D341Med (cell line): ENCODE data around the gene ZNF277.

ENCODE experiments used
- DNase-seq: peaks from one replicate; pipeline ENCODE4 v3.0.0; 2012; ENCODE audit warnings: low spot score

The ZNF277 gene

DNA sequence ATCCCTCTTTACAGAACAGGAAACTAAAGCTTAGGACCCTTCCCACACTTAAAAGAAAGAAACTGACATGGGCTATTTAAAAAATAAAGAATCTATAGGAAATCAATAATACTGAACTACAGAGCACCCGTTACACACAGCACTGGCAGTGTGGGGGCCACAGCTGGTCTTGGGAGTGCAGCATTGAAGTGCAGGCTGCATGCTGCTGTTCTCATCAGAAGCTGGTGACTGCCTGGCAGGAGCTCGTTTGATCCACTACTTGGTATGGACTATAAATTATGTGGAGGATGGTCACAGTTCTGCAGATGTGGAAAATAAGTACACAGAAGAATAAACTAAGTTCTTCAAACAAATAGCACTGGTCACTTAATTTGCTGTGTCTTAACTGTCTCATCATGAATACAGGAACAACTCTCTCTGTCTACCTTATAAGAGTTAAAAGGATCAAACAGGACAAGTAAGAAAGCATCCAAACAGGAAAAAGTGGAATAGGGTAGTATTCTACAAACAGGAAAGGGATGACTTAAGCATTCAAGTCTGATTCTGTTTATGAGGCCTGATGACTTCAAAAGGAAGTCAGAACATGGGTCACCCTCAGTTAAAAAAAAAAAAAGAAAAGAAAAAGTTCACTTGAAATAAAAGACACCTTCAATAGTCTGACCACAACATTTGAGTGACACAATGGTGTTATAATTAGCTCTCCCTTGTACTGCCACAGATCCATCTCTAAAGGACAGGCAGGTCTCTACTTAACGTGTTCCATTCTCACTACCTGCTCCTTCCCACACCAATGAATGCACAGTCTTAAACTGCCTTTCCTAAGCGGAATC, 21.3 kb upstream of the ZNF277 start:
- no peak for DNase-seq

DNA sequence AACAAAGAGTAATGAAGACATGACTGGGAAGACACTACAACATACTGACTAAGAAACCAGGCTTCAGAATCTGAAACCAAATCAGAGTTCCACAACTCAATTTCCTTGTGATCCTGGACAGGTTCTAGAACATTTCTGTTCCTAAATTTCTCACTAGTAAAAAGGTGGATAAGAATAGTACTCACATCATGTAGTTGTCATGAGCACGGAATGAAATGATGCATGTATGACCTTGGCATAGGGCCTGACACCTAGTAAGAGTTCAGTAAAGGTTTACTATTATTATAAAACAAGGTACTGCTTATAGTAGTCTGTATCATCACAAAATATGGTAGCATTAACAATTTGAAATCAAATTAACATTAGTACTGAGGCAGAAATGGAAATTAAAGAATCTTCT, 20.2 kb upstream of the ZNF277 start:
- no peak for DNase-seq

DNA sequence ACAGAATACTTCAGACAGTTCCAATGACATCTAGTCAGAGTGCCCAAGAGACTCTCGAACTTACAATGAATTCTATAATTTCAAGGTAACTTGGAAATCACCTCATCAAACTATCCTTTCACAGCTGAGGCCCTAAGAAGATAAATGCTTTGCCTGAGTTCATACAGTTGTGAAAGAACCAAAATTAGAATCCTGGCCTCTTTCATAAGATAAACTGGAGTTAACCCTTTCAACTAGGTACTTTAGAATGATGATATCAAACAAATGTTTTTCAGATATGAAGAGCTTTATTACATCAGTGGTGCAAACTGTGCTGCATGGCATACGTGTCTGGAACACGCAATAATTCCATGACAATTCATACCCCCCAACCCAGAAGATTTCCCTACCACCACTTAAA, 18.2 kb upstream of the ZNF277 start:
- DNase-seq = no peak

DNA sequence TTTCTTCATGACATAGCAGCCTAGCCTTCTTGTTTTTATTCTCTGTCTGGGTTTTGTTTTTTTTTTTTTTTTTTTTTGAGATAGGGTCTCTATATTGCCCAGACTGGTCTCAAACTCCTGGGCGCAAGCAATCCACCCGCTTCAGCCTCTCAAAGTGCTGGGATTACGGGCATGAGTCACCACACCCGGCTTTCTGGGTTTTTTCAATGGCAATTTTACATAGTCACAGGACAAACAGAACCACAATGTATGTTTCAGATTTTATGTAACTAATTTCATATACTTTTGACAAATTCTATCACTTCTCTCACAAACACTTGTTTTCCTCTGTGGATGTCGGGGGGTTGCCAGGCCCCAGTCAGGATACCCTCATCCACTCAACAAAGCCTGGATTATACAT, 16.8 kb upstream of the ZNF277 start:
- no peak for DNase-seq

DNA sequence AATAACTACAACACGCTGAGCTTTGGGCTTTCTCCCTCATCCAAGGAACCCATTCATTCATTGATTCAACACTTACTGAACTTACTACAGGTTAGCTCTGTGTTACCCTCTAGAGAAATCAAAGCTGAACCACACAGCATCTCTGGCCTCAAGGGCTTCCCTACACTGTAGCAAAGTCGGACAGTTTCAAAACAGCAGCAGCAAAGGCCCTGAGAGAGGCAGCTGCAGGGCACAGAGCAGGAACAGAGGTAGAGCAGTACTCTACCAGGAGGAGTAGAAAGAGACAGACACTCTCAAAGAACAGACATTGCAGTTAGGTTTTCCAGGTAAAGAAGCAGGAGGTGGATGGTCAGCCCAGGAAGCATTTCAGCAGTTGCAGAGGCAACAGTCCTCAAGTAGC, 16.4 kb upstream of the ZNF277 start:
- DNase-seq = no peak

DNA sequence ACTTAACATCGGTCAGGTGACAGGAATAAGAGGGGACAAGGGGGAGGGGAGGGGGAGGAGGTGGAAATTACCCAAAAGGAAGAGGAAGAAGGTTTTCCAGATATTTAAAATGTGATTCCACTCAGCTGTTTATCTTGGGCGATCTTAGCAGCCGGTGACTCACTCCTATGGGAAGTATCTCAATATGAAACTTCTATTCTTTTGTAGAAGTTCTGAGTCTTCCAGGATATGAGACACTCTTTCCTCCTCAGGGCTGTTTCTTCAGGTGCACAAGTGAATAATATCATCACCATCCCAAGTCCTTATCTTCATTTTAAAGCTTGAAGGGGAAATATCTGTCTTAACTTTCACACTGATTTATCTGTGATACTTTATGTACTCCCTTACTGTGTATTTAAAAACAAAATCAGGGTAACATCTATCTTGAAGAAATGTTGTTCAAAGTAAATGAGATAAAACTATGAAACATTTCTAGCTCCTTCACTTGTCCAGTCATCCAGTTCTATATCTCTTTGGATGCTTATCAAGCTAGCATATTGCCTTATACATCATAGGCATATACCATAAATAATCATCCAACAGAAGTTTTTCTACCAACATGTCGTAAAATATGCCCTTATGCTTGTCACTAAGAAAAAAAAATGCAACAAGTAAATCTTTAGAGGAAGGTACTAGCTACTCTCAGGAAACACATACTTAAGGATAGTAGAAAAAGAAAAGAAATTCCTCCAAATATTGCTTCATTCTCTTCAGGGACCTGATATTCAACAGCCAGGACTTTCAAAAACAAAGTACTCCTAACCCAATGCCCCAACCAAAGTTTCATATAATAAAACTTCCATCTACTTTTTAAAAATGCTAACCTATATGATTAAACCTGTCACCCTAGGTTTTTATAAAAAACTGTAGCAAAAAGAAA, 14.0 kb upstream of the ZNF277 start:
- DNase-seq = no peak

DNA sequence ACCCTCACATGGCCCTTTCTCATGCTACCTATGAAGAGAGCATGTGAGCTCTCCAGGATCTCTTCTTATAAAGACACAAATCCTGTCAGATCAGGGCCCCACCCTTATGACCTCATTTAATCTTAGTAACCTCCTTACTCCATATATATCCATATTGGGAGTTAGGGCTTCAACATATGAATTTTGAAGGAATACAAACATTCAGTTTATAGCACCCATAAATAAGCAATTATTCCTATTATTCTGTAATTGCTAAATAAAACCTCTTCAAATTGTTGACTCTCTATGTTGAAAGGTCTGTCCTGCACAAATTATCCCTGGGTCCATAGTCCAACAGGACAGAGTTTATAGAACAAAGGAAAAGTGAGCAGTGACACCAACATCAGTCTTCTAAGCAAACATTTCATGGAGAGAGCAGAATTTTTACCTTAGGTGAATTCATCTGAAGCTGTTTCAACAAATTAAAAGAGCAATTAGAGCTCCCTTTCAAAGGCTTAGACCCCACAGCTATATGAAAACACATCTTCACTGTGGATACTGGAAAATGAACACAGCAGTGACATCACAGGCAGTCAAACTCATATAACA, 12.5 kb upstream of the ZNF277 start:
- DNase-seq = no peak

DNA sequence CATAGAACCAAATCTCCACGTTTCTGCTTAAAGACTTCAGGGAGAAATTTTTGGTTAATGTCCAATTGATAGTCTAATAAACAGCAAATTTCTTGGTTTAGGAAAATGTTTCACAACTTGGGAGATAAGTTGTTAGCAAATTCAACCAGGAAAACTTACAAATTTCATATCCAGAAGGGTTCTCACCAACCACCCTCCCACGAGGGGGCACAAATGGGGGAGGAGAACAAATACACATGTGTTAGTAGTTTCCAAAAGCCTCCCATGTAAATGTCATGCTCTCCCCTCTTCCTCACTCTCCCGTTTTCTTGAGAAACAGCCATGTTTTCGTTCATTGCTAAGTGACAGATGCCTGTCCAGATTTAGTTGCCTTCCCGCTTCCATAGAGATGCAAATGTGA, 10.8 kb upstream of the ZNF277 start:
- no peak for DNase-seq

DNA sequence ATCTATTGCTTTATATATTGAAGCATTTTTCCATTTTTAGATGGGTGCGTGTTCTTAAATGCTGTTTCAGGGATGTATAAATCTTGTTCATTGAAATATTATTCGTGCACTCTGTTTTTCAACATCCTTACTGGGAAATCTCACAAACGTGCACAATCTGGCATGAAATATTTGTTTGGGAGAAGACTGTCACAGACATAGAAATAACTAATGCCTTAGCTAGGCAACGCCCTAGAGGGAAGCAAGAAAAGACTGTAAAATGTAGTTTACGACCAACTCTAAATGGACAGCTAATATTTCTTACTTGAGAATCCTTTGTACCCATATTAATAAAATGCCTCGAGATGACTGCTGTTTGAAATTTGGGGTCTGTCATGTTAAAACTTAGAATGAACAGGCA, 9.2 kb upstream of the ZNF277 start:
- no peak for DNase-seq

DNA sequence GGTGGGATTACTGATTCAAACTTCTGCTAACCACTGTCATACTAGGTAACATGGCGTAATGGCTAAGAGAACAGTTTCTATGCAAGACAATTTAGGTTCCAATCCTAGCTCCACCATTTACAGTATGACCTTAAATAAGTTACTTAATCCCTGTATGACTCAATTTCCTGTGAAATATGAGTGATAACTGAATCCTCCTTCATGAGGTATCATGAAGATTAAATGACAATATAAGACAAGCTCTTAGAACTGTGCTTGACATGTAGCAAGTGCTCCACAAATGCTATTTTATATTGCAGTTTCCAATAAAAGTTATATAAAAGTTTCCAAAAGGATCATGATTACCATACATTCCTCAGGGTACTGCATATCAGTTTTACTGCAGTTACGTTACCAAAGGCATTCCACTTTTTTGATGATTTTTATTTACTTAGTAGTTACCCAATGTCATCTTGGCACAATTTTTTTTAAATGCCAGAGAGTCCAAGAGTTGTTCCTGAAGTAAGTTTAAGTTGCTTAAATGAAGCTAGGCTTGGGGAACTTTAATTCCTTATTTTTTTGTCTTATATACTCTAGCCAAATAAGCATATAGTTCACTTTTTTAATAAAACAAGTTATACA, 7.3 kb upstream of the ZNF277 start:
- no peak for DNase-seq

DNA sequence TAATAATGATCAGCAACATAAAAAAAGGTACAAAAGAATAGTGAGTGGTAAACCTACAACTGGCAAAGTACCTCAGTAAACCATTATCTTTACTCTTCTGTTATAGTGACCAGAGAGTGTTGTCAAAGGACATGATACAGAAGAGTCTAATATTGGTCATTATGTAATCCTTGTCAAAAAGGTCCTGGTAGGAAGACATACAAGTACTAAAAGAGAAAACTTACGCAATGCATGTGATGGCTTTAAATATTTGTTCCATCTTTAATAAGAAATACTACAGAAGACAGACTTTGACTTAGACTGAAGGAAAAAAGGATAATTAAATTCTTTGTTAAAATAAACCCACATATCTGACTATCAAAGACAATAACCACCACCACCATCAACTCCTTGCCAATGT, 6.8 kb upstream of the ZNF277 start:
- DNase-seq = no peak

DNA sequence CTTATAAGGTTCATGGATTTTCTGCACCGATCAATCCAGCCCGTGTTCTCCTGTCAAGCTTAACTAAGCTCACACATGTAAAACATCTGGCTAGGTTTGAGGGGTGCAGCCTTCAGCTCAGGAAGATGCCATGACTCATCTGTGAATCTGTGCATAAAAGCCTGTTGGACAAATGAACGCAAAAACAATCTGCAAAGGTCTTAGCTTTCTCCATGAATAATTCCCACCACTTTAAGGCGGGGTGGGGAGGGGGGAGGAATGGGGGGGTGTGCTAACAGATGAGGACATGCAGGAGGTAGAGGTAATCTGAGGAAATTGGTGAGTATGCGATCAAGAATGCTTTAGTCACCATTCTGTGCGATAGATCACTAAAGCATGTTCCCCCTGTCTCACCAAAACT, 5.1 kb upstream of the ZNF277 start:
- no peak for DNase-seq

DNA sequence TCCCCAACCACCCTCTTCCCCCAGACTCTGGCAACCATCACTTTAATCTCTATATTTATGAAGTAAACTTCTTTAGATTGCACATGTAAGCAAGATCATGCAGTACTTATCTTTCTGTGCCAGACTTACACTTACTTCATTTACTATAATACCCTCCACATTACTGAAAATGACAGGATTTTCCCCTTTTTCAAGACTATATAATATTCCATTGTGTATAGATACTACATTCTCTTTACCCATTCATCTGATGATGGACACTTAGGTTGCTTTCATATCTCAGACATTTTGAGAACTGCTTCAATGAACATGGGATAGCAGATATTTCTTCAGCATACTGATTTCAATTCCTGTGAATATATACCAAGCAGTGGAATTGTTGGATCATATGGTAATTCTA, 4.7 kb upstream of the ZNF277 start:
- DNase-seq = no peak

DNA sequence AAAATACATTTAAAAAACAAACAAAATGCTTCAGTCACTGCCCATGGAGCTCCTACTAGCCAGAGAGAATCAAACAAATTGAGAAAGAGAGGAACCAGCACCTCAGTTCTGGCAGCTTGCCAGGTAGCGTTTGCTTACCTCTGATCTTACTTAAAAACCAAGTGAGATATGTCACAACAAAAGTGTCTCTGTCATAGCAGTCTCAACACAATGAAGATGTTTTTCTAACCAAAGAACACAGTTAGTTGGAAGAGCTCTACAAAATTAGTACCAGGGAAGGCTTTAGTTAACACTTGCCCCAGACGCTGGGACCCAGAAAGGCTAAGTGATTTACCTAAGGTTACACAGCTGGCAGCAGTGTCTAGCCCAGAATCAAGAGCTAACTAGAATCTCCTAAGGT, 3.7 kb upstream of the ZNF277 start:
- DNase-seq = no peak

DNA sequence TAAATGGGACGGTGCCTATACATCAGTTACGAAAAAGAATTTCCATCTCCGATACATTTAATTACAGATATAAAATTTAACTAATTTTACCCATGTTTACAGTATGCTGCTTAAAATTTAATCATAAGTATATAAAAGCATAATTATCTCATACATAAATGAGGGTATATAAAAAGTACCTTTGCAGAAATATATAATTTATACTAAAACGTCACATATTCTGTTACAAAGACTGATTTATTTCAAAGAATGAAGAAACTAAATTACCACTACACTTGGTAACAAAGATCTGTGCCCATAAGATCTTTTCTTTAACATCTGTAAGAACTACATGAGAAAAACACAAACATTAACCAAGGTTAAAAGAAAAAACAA, 3.1 kb upstream of the ZNF277 start:
- no peak for DNase-seq

DNA sequence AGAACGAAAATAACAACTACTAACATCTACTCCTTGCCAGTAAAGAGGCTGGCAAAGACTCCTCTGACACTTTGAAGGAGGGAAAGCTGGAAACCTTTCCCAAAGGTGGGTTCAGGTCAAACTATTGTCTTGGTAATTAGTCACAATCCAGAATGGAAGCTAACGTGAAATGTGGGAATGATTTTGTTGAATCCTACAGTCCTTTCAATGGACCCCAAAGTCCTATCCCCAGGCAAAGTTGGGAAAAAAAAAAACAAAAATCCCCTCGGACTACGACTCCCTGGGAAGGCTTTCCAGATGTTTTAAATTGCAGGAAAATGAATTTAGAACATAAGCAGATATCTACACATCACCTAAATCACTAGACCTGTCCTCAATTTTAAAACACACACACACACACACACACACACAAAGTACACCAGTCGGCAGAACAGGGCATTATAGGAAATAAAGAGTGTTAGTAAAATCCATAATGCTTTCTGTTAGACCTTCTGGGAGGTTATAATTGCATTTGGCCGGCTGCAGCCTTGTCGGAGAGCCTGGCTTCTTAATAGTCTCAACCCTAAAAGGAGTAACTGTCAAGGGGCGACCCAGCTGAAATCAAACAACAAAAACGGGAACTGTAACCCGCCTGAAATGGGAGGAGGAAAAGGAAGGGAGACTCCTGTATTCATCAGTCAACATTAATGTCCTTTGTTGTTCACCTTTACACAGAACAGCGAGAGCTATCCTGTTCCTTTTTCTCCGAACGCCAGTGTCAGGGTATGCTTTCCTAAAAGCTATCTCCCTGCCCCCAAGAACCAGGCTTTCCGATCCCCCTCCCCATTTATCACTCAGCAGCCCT, 1.8 kb upstream of the ZNF277 start:
- DNase-seq = no peak

DNA sequence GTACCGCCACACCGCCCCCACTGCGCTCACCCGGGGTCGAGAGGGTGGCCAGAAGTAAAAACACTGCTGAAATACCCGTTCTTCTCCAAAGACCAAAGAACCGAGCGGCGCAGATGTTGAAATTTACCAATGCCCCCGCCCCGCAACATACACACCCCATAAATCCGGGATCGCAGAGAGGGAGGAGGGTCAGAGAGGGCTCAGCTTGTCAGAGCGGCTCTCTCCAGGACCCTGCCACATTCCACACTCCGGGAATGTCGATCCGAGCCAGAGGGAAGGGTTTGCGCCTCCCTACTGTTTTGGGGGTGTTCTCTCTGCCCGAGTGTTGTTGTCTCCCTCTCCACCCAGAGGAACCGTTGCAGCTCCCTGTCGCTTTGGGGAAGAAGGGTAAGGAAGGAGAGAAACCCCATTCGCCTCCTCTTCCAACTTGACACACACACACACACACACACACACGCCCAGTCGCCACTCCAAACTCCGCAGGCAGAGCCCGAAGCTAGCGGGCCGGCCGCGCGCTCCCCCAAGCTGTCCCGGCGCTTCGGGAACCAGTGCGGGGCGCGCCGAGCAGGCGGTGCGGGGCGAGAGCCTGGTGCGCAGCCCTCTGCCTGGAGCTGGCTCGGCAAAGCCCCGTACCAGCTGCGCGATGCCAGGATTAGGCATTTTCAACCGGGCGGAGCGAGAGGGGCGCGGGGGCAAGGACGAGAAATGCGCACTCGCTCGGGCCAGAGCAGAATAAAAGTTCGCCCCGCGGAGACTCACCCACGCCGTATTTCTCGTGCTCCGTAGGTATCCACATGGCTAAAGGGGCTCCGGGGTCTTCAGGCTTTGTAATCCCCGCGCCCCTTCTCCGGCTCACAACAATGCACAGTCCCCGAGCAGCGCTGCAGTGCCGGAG, 905 bp upstream of the ZNF277 start:
- peak; percentile 86 for DNase-seq

DNA sequence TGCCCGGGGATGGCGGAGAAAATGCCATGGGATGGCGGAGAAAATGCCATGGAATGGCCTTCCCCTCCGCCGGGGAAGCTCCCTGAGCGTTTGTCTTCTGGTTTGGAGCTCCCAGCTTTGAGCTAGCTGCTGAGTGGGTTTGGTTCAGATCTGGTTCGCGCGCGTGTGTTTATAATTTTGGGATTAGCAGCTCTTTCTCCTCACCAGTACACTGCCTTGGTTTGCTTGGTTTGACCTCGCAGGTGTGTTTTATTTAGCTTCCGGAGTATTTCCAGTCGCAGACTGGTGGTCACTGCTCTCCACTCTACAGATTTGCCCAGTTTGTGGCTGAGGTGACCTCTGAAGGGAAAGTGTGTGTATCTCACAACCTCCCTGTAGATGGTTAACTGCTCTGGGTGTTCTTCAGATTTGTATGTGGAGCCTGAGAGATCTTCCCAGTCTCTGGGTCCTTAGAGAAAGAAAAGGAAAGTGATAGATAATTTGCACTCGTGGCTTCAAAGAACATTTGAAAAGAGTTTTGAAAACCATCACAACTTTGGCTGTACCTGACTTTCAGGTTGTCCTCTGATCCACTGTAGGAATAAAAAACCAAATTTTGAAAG, 597 bp downstream of the ZNF277 start:
- DNase-seq = no peak

DNA sequence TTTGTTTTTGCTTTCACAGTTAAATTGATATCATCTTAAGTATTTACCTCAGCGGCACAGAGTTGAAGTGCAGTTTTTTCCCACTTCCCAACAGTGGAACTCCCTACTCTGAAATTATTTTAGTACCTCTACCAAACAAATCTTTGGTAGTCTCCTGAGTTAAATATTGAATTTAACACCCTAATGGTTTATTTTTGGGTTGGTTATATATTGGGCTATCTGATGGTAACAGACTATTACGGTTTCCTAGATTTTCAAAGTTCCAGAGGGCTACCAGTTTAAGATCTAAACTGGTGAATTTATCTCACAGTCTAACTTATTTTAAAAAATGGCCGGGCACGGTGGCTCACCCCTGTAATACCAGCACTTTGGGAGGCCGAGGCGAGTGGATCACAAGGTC, 1.3 kb downstream of the ZNF277 start:
- DNase-seq = no peak

DNA sequence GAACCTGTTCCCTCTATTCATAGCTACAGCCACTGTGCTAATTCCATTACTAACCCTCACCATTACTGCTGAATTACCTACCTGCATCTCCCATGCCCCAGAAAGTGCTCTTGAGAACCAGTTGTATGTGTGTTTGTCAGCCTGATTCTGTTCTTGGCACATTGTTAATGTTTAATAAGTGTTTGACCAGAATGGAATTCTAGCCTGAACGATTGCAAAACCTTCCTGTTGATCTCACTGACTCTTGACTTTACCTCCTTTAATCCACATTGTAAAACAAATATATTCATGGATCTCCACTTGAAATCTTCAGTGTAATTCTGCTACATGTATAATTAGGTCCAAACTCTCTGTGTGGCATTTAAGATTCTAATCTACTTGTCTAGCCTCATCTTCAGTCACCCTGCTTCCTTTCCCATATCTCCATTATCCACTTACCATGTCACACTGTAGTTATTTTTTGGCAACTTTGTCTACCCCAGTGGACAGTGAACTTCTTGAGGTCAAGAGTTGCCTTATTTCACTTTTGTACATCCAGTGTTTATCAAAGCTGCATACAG, 4.9 kb downstream of the ZNF277 start:
- no peak for DNase-seq
